A673 (cell line): ENCODE results near the gene SOX13.

Experiments used
- CTCF ChIP-seq: fragments of 300-800, 200-600 bp; sonication (generic); conservative IDR thresholded peaks from 2 replicates; pipeline ENCODE4 v1.5.1; 2017; ENCODE audit warnings: low read depth, mild to moderate bottlenecking, antibody characterized with exemption, low read length, moderate library complexity, mixed read lengths
- EZH2 ChIP-seq: fragments of 200-600 bp; sonication (generic); IDR thresholded peaks from 2 replicates; pipeline ENCODE4 v1.6.1; 2017; ENCODE audit warnings: borderline replicate concordance, low read depth, mild to moderate bottlenecking, mixed read lengths, antibody characterized with exemption, low read length; ENCODE audit not compliant: poor library complexity, severe bottlenecking

- TF ChIP-seq CTCF (no peak), EZH2 (no peak)
These were observed 10.8 kb upstream of the SOX13 start for GRCh38 chr1:204062106-204062505.
